UCSD-AML1 (cell line): ENCODE results near the gene ADNP.

ENCODE experiments used
- DNase-seq: peaks from one replicate; lab custom pipeline; 2025; ENCODE audit not compliant: unreplicated experiment; lab: John Stamatoyannopoulos, UW

Gene ADNP

GRCh38 chr20:50874111-50874757, 57.0 kb downstream of the ADNP start:
- no peak for DNase-seq

GRCh38 chr20:50873585-50873984, 57.7 kb downstream of the ADNP start:
- DNase-seq: no peak

- peak; percentile 25 for DNase-seq
These were observed 58.4 kb downstream of the ADNP start for GRCh38 chr20:50872560-50873425.

- DNase-seq: no peak
These were observed 60.6 kb downstream of the ADNP start for GRCh38 chr20:50870561-50871161.

- DNase-seq: no peak
These were observed 62.4 kb downstream of the ADNP start for GRCh38 chr20:50868509-50869495.

- DNase-seq: no peak
These were observed 63.4 kb downstream of the ADNP start for GRCh38 chr20:50867805-50868204.

GRCh38 chr20:50866831-50867230, 64.4 kb downstream of the ADNP start:
- DNase-seq: no peak

- DNase-seq: no peak
These were observed 65.1 kb downstream of the ADNP start for GRCh38 chr20:50866036-50866685.

GRCh38 chr20:50865591-50865990, 65.6 kb downstream of the ADNP start:
- no peak for DNase-seq

GRCh38 chr20:50865114-50865513, 66.1 kb downstream of the ADNP start:
- DNase-seq: no peak

- DNase-seq: no peak
These were observed 68.7 kb downstream of the ADNP start for GRCh38 chr20:50862546-50862945.

GRCh38 chr20:50861012-50861411, 70.2 kb downstream of the ADNP start:
- no peak for DNase-seq

- no peak for DNase-seq
These were observed 72.1 kb downstream of the ADNP start for GRCh38 chr20:50859161-50859560.

GRCh38 chr20:50858525-50858924, 72.7 kb downstream of the ADNP start:
- DNase-seq: no peak

GRCh38 chr20:50857348-50857747, 73.9 kb downstream of the ADNP start:
- DNase-seq: no peak

- DNase-seq: no peak
These were observed 74.7 kb downstream of the ADNP start for GRCh38 chr20:50856475-50857041.

GRCh38 chr20:50855498-50856474, 75.5 kb downstream of the ADNP start:
- no peak for DNase-seq

GRCh38 chr20:50854506-50855249, 76.6 kb downstream of the ADNP start:
- no peak for DNase-seq
